Left renal pelvis (tissue), 4 donors: ENCODE measurements around the gene NCOA1. TPM values are rescaled to one million over a fixed set of nuclear protein-coding genes. Genes with fewer than 3 reads are reported as not detected.
"Not testable (repeated sequence)": the region's sequence is repeated elsewhere in the genome, so short reads cannot be mapped to it uniquely, and the experiment has no call there.

ENCODE experiments used
- DNase-seq, 4 donors: peaks; one replicate each; pipeline ENCODE4 v3.0.0-alpha.2; 2013; ENCODE audit warnings: low read depth in 4 of 4, low spot score in 3 of 4
- polyA plus RNA-seq, 4 donors: library from polyadenylated mRNA; unstranded; fragments of 120-200 nt; gene quantifications; one replicate each; pipeline ENCODE4 v1.2.1, GENCODE V29; 2013; ENCODE audit not compliant: insufficient read length in 4 of 4

NCOA1 gene
- polyA plus RNA-seq, 4 donors, result 40.8 to 52.8 (median 50.1) TPM

DNA sequence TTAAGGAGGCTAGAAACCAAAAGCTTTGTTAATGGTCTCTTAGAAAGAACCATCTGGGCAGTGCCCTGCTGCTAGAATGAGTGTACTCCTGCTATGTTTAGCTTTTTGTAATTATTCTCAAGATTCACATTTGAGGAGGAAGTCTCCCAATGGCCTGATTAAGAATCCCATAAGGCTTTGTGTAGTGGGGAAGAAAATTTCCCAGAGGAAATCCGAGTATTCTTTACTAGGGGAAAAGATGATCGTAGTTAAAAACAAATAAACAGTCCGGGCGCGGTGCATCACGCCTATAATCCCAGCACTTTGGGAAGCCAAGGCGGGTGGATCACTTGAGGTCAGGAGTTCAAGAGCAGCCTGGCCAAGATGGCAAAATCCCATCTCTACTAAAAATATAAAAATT, 184.3 kb downstream of the NCOA1 start:
- no peak for DNase-seq

DNA sequence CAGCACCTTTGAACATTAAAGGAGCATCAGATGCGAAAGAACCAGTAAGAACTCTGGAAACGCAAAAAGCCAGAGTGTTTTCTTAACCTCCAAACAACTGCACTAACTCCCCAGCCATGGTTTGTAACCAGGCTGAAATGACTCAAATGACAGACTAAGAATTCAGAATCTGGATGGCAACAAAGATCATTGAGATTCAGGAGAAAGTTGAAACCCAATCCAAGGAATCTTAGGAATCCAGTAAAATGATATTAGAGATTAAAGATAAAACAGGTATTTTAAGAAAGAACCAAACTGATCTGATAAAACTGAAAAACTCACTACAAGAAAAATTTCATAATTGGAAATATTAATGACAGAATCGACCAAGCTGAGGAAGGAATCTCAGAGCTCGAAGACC, 185.4 kb downstream of the NCOA1 start:
- DNase-seq, result no peak

DNA sequence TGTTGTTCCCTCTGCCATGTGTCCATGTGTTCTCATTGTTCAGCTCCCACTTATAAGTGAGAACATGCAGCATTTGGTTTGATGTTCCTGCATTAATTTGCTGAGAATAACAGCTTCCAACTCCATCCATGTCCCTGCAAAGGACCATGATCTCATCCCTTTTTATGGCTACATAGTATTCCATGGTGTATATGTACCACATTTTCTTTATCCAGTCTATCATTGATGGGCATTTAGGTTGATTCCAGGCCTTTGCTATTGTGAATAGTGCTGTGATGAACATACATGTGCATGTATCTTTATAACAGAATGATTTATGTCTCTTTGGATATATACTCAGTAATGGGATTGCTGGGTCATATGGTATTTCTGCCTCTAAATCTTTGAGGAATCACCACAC, 187.0 kb downstream of the NCOA1 start:
- DNase-seq, result not testable (repeated sequence)

DNA sequence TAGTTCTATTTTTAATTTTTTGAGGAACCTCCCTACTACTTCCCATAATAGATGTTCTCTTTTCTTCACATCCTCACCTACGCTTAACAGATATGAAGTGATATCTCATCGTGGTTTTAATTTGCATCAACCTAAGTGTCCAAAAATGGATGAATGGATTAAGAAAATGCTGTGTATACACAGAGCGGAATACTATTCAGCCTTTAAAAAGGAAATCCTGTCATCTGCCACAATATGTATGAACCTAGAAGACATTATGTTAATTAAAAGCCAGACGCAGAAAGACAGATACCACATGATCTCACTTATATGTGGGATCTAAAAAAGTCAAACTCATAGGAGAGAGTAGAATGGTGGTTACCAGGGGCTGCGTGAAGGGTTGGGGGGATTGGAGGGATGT, 189.1 kb downstream of the NCOA1 start:
- DNase-seq, result no peak

DNA sequence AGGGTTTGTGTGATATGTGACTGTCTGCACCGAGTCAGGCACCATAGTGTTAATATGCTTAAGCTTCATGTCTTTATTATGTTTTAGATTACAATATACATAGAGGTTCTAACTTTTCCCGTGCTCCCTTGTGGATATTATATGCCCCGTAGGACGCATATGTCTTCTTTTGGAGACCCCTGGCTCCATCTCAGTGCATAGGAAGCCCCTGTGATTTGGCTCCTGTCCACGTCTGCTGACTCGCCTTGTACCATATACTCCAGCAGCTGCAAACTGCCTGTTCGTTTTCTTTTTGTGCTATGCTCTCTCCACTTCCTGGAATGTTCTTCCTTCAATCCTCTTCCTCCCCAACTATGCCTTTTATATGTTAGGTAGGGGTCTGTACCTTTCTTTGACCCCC, 191.2 kb downstream of the NCOA1 start:
- peak in 1 of 4 donors; percentile 2 for DNase-seq

DNA sequence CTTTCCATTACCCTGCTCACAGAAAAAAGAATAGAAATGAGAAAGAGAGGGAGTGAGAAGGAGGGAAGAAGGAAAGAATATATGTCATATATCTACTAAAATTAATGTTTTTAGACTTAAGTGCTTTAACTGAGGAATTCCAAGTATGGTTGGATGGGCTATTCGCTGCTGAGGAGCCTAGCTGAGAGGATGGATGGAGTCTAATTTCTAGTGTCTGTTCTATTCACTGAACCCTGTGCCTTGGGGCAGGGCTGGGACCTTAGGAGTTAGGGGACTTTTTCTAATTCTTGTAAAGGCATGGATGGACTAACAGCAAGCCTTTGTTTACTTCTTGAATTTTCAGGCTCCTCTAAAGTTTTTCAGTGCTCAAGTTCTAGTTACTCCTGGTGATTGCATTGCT, 192.4 kb downstream of the NCOA1 start:
- DNase-seq, result no peak

DNA sequence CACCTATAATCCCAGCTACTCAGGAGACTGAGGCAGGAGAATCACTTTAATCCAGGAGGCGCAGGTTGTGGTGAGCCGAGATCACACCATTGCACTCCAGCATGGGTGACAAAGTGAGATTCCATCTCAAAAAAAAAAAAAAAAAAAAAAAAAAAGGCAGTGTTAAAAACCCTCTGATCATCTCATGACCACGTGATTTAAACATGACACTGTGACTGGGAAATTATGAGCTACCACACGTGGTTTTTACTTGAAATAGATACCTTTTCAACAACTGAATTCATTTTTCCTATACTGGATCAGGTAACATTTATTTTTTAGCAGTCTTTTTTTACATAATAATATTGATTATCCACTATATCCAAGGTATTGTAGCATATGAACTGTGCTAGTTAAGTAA, 199.5 kb downstream of the NCOA1 start:
- no peak for DNase-seq

DNA sequence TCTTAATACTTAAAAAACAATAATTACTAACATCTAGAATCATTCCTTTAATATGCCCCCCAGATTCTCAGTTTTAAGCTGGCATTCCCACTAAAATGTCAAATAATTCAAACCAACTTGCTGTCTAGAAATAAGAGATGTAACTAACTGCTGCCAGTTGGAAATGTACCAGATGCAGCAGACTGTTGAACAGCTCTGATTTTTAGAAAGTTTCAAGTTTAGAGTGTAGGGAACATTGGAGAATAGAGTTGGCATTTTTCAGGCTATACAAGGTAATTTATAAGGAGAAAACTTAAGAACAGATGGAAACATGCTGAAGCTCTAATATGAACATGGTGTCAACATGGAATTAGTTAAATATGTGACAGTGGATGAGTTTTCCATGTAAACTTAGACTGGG, 200.8 kb downstream of the NCOA1 start:
- no peak for DNase-seq

DNA sequence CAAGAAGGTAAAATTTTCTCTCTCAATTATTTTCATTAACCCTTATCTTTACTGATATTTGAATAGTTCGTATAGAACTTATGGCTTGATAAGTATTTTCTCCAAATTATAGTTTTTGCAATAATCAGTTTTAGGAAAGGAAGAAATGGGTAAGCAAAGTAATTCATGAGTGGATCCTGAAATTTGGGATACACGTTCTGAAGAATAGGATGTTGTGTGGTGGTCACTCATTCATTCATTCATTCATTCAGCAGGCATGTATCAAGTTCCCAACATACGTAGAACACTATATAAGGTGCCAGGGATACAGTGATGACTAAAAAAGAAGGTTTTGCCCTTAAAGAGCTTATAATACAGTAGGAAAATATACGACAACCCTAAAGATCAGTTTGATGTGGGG, 206.7 kb downstream of the NCOA1 start:
- no peak for DNase-seq

DNA sequence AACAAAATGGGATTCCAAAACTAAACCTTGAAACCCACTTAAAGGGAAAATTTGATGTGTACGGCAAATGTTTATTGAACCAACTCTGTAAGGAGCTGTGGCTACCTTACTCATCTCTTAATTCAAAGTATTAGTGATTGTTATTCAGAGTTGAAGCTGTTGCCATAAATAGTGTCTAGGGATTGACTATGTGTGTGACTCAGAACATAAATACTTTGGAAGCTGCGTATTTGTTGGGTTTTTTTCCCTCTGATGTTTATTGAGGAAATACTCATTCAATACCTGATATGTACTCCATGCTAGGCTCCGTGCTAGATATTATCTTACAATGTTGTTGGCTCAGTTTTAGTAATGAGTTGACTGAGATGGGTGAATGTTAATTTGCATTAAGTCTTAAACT, 211.7 kb downstream of the NCOA1 start:
- no peak for DNase-seq

DNA sequence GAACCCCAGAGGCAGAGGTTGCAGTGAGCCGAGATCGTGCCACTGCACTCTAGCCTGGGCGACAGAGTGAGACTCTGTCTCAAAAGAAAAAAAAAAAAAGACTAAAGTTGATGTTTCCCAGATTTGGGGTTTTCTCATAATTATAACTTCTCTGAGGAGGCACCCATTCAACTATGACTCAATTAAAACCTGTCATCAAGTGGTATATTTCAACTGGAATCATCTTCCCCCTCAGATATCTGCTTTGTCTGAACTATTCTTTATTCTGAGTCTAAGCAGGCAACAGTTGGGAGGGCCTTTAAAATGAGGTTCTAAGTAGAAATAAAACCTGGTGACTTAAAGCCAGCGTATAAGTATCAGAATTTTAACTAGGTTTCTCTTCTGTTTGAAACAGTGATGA, 213.6 kb downstream of the NCOA1 start:
- DNase-seq, result no peak

DNA sequence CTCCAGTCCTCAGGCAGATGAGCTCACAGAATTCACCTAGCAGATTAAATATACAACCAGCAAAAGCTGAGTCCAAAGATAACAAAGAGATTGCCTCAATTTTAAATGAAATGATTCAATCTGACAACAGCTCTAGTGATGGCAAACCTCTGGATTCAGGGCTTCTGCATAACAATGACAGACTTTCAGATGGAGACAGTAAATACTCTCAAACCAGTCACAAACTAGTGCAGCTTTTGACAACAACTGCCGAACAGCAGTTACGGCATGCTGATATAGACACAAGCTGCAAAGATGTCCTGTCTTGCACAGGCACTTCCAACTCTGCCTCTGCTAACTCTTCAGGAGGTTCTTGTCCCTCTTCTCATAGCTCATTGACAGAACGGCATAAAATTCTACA, 216.1 kb downstream of the NCOA1 start:
- no peak for DNase-seq

DNA sequence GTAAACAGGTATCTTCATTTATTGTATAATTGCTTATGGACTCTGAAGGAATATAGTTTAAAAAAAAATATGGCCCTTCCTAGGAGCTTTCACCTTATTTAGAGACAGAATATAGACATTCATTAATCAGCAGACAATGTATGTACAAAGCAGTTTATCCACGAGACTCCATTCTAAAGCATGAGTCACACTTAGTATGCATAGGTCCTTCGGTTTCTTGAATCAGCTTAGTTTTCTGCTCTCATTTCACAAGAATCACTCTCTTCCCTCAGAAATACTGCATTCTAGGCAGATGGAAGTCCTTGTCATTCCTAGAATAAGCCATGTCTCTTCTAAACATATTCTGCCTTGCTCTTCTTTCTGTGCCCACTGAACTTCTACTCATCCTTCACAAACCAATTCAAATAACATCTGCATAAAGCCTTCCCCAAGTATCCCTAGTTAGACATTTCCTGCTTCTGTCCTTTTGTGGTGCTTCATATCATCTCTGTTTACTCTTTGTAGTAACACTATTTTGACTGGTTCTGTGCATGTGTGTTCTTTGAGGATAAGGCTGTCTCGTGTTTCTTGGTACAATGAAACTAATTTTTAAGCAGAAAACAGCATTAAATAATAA, 217.6 kb downstream of the NCOA1 start:
- no peak for DNase-seq

DNA sequence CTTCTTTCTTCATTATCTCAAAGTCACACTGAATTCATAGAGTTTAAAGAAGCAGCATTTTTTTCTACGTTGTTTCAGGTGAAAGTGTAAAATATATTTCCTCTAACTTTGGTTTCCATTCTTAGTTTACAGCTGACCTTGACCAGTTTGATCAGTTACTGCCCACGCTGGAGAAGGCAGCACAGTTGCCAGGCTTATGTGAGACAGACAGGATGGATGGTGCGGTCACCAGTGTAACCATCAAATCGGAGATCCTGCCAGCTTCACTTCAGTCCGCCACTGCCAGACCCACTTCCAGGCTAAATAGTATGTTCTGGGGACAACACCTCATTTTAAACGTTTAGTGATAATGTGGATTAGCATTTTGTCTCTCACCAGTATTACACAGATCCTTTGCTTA, 219.8 kb downstream of the NCOA1 start:
- DNase-seq, result no peak

DNA sequence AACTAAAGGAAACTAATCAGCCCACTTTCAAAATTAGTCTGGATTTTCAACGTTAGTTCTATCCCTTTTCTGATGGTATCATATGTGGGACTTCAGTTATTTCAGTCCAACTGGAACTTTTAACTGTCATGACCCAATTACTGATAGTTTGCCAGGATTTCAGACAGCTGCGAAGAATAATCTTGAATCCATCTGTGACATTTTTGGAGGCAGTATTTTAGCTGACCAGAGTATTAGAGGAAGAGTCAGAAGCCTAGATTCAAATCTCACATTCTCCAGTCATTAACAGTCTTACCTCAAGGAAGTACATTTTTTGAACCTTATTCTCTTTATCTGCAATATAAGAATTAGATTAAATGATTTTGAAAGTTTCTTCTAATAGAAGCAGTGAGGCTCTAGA, 220.8 kb downstream of the NCOA1 start:
- peak in 1 of 4 donors; percentile 20 for DNase-seq

DNA sequence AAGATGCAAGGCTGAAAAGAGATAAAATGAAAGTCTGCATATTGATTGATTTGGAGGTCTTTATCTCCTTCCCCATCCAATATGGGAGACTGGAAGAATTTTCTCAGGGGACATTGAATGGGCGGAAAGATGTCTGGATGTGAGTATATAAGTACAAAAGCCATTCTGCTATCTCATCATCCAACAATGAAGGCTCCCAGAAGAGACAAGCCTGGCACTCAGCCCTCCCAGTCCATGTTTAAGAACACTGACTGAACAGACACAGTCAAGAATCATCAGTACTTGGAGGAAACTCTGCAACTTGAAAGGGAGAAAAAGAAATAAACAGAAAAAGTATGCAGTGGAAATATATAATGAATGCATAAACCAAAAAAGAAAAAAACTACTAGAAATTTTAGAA, 221.2 kb downstream of the NCOA1 start:
- DNase-seq, result no peak

DNA sequence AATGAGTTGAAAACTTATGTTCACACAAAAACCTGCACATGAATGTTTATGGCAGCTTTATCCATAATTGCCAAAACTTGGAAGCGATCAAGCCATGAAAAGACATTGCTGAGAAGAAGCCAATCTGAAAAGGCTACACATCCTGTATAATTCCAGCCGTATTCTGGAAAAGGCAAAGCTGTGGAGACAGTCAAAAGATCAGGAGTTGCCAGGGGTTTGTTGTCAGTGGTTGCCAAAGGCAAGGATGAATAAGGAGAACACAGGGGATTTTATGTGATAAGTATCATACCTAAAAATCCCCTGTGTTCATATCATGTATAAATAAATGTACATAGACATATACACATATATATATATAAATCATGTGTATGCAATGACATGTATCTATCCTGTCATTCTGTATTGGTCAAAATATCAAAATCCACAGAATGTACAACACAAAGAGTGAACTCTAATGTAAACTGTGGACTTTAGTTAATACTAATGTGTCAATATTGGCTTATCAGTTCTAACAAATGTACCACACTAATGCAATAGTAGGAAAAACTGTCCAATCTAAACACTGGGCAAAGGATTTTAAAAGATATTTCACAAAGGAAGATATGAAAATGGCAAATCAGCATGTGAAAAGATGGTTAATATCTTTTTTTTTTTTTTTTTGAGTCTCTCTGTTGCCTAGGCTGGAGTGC, 226.4 kb downstream of the NCOA1 start:
- no peak for DNase-seq

DNA sequence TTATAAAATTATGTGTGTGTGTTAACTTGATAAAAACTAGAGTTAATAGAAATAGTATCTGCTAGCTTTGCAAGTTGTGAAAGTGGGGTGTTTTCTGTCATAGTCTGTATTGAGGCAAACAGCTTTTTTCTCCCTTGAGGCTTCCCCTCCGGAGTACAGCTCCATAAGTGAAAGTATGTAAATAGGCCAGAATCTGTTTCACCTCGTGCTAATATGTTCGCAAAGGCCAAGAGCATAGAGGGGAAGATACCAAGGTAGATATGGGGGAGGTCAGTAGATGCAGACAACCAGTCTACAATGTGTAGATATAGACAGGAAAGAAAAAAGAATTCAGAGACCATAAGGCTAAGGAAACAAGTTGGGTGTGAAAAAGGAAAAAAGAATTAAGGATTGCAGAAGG, 229.3 kb downstream of the NCOA1 start:
- DNase-seq, result no peak

DNA sequence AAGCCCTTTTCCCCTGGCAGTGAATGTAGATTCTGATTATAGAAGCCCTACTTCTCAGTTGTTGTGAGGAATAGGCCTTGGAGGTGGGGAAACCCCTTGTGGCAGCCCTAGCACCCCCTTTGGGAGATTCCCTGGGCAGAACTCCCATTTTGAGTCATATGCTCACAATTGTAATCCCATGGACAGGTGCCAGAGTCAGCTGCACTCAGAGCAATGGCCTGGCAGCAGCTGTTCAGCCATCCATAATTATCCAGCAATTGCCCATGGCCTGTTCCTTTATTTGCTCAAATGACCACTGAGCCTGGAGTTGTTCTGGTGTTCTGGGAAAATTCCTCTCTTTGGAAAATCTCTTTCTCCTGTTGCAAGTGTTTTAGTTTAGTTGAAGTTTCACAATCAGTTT, 230.4 kb downstream of the NCOA1 start:
- no peak for DNase-seq

DNA sequence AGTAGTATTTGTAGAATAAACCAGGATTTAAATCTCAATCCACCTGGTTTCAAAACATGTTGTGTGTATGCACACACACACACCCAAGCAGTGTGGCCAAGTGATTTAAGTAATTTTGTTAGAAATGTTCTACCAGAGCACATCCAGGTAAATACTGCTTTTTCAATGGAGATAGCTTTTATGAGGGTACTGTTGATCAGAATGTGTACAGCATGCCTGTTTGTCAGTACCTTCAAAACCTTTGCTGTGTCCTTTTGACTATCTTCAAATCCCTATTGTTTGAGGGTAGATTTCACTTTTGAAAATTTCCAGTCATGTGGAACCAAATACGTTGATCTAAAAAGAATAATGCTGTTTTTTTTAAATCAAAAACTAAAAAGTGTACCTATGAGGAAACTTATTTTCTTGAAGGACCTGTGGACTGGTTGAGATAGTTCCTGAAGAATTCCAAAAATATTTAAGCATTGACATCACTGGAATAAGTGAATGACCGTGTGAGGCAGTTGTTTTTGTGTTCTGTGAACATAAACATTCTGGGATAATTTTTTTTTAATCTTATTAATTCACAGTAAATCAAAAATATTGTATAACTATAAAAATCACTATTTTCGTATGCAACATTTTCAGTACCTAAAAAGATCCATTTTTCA, 231.2 kb downstream of the NCOA1 start:
- DNase-seq, result no peak

DNA sequence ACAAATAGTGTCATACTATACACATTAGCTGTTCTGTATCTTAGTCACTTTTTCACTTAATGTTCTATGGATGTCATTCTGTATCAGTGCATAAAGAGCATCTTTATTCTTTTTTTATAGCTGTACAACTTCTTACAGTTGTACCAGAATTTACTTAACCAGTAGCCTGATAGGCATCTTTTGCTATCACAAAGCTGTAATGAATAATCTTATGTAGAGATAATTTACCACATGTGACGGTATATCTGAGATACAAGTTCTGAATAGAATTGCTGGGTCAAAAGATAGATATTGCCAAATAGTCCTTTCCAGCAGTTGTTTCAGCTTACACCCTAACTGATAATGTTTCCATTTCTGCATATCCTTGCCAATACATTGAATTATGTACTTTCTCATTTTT, 232.1 kb downstream of the NCOA1 start:
- no peak for DNase-seq

DNA sequence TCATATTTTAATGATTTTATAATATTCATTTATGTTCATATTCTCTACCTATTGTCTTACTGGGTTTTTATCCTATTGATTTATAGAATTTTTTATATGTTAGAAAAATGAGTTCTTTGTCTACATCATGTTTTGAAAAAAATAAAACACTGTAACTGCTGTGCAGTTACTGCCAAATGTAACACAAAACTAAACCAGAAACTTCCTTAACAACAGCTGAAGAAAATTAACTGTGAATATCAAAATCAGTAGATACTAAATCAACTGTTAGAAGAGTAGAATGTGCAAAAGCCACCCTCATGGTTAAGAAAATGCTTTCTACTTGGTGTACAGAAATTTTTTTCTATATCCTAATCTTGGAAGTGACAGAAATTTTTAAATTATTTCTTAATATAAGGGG, 232.6 kb downstream of the NCOA1 start:
- DNase-seq, result no peak
